Activated T-cell treated with anti-CD3 and anti-CD28 coated beads, Interleukin-2, amount 50 U/mL, for 48 hours (primary cell): ENCODE measurements around the gene MYO7B.

Experiments
- DNase-seq, 2 experiments: peaks; one replicate each; pipeline ENCODE4 v3.0.0-alpha.2; 2020

The MYO7B gene

GRCh38 chr2:127575185-127575765, 39.8 kb downstream of the MYO7B start:
- peak in 1 of 2 experiments; percentile 9 for DNase-seq

GRCh38 chr2:127575941-127576432, 40.5 kb downstream of the MYO7B start:
- DNase-seq: peak; percentile 11 to 14

- DNase-seq: peak; percentile 3 to 12
Observed at GRCh38 chr2:127576433-127577207, 41.1 kb downstream of the MYO7B start.

GRCh38 chr2:127577208-127577475, 41.7 kb downstream of the MYO7B start:
- DNase-seq: peak in 1 of 2 experiments; percentile 4

DNA sequence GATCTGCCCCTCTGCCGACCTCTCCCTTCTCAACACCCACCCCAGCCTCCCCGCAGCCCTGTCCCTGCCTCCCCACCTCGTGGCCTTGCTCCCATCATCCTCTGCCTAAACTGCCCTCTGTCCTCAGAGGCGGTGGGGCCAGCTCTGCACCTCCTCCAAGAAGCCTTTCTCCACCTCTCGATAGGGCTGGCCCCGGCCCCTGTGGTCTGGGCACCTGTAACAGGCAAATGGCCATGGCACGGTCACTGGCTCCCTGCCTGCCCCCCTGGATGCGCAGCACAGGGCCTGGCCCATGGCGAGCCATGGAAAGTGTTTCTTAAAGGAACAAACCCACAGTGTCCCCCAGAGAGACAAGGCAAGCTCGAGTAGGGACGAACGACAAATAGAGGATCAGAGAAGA, 42.0 kb downstream of the MYO7B start:
- peak in 1 of 2 experiments; percentile 8 for DNase-seq

DNA sequence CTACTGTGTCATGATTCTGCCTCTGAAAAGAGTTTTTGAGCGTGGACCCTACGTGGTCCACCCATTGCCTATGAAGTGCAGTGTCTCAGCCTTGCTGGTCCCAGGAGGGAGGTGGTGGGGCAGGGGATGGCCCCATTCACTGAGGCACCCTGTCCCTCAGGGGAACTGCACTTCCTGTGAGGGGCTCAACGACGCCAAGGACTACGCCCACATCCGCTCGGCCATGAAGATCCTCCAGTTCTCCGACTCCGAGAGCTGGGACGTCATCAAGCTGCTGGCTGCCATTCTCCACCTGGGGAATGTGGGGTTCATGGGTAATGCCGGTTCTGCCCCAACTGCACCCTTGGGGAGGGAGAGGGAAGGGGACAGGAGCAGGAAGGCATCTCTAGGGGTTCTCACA, 42.5 kb downstream of the MYO7B start:
- DNase-seq: peak; percentile 8 to 9

DNA sequence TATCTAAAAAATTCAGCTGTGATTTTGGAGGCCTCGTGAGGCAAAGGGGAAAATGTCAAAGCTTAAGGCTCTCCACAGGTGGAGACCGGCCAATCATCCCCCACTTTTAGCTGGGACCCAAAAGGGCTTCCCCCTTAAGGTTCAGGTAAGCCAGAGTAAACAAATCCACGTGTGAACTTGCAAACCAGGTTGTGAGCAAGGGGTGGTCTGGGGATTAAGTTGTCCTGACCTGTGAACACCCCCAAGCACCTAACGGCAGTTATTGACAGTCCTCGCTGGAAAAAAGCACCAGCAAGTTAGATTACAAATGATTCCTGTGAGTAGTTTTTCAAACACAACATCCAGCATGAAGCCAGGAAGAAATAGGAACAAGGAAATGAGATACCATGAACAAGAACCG, 42.9 kb downstream of the MYO7B start:
- no peak for DNase-seq

DNA sequence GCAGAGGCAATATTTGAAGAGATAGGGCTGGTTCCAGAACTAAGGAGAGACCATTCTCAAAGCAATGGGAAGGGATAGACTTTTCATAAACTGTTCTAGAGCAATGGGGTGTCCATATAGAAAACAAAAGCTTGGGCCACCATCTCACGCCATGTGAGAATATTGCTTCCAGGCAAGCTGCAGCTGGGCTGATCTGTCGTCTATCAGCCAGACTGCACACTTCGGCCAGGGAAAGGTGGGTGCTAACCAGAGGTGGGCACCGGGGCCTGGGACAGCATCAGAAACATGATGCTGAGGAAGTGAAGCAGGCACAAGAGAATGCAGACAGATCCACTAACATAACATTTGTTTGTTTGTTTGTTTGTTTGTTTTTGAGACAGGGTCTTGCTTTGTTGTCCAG, 43.7 kb downstream of the MYO7B start:
- peak in 1 of 2 experiments; percentile 5 for DNase-seq

DNA sequence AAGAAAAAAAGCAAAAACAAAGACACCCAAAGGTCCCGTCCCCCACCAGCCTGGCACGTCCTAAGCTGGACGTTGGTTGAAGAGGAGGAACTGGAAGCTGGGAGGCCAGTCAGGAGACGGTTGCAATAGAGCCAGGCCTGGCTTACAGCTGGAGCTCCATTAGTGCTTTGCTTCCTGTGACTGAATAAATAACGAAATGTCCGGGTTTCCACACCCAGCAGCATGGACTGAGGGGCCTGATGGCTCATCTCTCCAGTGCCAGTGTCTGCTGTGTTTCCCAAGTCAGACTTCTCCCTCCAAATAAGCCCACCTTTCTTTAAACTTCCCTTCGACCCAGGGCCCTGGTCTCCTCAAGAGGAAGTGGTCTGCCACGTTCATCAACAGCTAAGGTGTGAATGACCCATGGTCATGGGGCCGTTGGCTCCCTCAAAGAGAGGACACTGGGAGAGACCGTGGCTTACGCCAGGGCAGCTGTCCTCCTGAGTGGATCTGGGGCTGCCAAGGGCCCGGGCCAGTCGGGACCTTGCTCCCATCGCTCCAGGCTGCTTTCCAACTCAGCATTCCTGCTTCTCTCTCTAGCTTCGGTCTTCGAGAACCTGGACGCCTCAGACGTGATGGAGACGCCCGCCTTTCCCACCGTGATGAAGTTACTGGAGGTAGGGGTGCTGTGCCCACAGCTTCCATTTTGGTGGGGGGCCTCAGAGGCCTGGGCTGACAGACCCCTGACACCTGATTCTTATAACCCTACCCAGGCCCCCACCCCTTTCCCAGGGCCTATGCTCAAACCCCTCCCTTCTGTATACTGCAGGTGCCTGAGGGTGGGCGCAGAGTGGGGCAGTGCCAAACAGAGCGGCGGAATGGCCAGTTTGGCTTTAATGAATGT, 44.9 kb downstream of the MYO7B start:
- peak; percentile 4 to 9 for DNase-seq

- peak; percentile 6 to 13 for DNase-seq
Observed at GRCh38 chr2:127581050-127581345, 45.5 kb downstream of the MYO7B start.

GRCh38 chr2:127581516-127582490, 46.3 kb downstream of the MYO7B start:
- DNase-seq: peak; percentile 7 to 8

DNA sequence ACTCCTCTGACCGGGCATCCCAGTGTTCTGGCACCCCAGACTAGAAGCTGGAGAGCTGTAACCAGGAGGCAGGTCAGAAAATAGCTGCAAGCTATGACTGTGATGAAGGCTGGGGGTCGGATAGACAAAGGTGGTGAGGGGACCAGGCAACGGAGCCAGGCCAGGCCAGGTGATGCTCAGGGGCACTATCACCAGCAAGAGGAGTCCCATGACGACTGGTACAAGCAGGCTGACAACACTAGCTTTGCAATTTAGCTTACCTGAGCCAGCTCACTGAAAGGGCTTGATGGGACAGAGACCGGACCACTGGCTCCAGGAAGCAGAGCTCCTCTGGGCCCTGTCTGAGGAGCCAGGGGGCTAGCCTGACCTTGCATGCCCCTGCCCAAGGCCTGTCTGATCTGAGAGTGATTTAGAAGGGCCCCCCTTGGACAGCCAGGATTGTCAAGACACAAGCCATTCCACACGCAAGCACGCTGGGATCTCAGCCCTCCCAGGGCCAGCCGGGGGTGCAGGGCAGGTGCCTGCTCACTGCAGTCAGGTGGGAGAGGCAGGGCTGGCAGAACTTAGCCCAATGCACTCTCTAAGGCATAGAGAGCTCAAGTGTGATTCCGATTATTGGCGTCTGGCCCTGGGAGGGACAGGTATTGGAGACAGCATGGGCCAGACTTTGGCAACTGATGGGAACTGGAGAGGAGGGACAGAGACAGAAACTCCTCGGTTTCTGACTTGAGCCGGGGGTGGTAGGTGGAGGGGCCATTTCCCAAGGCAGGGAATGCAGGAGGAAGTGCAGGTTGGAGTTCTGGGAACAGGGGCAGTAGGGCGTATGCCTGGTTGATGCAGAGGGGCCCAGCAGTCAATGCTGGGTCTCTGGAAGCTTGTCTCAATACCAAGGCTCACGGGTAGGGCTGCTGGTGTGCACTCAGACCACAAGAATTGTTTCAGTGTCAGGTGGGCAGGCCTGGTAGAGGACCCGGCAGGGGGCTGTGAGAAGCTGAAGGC, 47.7 kb downstream of the MYO7B start:
- DNase-seq: no peak

- no peak for DNase-seq
Observed at GRCh38 chr2:127584047-127584446, 48.6 kb downstream of the MYO7B start.

- no peak for DNase-seq
Observed at GRCh38 chr2:127584516-127585033, 49.1 kb downstream of the MYO7B start.

GRCh38 chr2:127585270-127585807, 49.9 kb downstream of the MYO7B start:
- DNase-seq: no peak

GRCh38 chr2:127586136-127586535, 50.7 kb downstream of the MYO7B start:
- no peak for DNase-seq

DNA sequence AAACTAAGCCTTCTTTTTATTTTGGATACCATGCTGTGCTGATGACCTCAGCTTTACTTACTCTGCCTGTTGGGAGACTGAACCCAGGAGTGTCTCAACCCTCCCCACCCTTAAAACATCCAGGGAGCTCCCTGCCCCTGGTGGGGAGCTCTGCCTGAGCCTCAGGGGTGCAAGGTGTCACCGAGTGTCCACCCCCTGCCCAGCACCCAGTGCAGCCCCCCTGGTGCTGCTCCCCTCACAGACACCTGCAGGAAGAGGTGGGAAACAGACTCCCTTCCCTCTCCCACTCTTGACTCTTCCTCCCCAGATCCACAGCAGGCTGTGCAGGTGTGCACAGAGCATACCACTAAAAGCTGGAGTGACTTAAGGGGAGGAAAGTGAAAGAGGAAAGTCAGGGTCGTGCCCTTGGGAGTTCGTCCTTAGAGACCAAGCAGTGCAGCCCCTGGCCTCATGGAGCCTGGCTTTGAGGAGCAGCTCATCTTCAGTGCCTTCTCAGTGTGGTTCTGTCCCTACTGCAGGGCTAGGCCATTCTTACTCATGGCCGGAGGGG, 51.3 kb downstream of the MYO7B start:
- no peak for DNase-seq

GRCh38 chr2:127588241-127588640, 52.8 kb downstream of the MYO7B start:
- no peak for DNase-seq

DNA sequence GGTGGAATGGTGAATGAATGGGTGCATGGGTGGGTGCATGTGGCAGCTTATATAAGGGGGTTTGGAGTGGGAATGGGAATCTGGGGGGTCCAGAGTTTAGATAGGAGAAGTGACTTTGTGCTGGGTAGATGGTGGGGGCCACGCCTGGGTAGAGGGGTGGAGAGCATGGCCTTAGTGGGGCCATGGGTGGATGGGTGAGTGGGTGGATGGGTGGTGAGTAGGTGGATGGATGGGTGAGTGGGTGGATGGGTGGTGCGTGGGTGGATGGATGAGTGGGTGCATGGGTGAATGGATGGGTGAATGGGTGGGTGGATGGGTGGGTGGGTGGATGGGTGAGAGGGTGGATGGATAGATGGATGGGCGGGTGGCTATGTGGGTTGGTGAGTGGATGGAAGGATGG, 53.9 kb downstream of the MYO7B start:
- DNase-seq: no peak

DNA sequence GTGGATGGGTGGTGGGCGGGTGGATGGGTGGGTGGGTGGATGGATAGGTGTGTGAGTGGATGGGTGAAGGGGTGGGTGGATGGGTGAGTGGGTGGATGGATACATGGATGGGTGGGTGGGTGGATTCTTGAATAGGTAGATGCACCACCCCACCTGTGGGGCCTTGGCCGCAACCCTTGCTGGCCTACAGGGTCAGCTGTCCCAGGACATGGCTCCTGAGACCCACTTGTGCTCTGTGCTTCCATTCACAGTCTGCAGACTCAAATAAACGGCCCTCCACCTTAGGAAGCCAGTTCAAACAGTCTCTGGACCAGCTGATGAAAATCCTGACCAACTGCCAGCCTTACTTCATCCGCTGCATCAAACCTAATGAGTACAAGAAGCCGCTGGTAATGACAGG, 54.4 kb downstream of the MYO7B start:
- DNase-seq: no peak
